Measurements from ENCODE around the gene IQCH. TPM values are rescaled to one million over a fixed set of nuclear protein-coding genes. Genes with fewer than 3 reads are reported as not detected.

Gene IQCH
- total and polyA plus RNA-seq, 2 of the 4 experiments (the other 2 are of a cell fraction) = 0.60 to 2.5 TPM

- no peak overlapping the region for H2AFZ ChIP-seq (replicated peaks; ENCODE audit: low read length, poor library complexity)
- no peak overlapping the region for H2AK5ac ChIP-seq (ENCODE audit: low read depth, low read length)
- no peak overlapping the region for H4K8ac ChIP-seq (ENCODE audit: low read depth in 2 of 2, low read length in 2 of 2)
- peaks cover 20% of the 10 kb centered on the region for H3K27me3 ChIP-seq (ENCODE audit: control insufficient read depth, insufficient read depth, low read length)
- TF ChIP-seq, protein P1, sequence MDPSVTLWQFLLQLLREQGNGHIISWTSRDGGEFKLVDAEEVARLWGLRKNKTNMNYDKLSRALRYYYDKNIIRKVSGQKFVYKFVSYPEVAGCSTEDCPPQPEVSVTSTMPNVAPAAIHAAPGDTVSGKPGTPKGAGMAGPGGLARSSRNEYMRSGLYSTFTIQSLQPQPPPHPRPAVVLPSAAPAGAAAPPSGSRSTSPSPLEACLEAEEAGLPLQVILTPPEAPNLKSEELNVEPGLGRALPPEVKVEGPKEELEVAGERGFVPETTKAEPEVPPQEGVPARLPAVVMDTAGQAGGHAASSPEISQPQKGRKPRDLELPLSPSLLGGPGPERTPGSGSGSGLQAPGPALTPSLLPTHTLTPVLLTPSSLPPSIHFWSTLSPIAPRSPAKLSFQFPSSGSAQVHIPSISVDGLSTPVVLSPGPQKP (IDR thresholded peaks at IDR 0.05; ENCODE audit: borderline replicate concordance, low read depth, low read length) = no peak
- TF ChIP-seq MXI1 (IDR thresholded peaks at IDR 0.05; ENCODE audit: borderline replicate concordance, low read depth, low read length) (no peak), MAFK (IDR thresholded peaks at IDR 0.05; ENCODE audit: low read depth, low read length) (no peak), BHLHE40 (IDR thresholded peaks at IDR 0.05; ENCODE audit: low read depth, low read length) (no peak), RCOR1 (IDR thresholded peaks at IDR 0.05; ENCODE audit: insufficient replicate concordance, low read length) (no peak), SMC3 (IDR thresholded peaks at IDR 0.05; ENCODE audit: low read depth, low read length) (no peak), POLR2A (IDR thresholded peaks at IDR 0.05; ENCODE audit: low read depth, low read length) (no peak), USF2 (IDR thresholded peaks at IDR 0.05; ENCODE audit: low read depth, low read length) (no peak), RFX5 (IDR thresholded peaks at IDR 0.05; ENCODE audit: low read depth, low read length) (no peak), CHD1 (IDR thresholded peaks at IDR 0.05; ENCODE audit: low read depth, low read length) (no peak), NFE2L2 (IDR thresholded peaks at IDR 0.05; ENCODE audit: low read depth, low read length) (no peak), CEBPB (IDR thresholded peaks at IDR 0.05; ENCODE audit: low read depth, low read length) (no peak), MAZ (IDR thresholded peaks at IDR 0.05; ENCODE audit: borderline replicate concordance, low read depth, low read length) (no peak)
- TF ChIP-seq, protein P2, sequence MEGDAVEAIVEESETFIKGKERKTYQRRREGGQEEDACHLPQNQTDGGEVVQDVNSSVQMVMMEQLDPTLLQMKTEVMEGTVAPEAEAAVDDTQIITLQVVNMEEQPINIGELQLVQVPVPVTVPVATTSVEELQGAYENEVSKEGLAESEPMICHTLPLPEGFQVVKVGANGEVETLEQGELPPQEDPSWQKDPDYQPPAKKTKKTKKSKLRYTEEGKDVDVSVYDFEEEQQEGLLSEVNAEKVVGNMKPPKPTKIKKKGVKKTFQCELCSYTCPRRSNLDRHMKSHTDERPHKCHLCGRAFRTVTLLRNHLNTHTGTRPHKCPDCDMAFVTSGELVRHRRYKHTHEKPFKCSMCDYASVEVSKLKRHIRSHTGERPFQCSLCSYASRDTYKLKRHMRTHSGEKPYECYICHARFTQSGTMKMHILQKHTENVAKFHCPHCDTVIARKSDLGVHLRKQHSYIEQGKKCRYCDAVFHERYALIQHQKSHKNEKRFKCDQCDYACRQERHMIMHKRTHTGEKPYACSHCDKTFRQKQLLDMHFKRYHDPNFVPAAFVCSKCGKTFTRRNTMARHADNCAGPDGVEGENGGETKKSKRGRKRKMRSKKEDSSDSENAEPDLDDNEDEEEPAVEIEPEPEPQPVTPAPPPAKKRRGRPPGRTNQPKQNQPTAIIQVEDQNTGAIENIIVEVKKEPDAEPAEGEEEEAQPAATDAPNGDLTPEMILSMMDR (conservative IDR thresholded peaks at IDR 0.05; ENCODE audit: low read depth, low read length) = no peak
- no peak overlapping the region for H2BK120ac ChIP-seq (ENCODE audit: low read depth, low read length)
- dilution Hi-C loops (cut with HindIII; ENCODE audit: low sequenced_read_pairs, unreplicated experiment) (no loop called here), in situ Hi-C loops (cut with MboI; ENCODE audit: low sequenced_read_pairs) (no loop called here), intact Hi-C loops (cut with micrococcal nuclease) (no loop called here)
- ChIA-PET CTCF (no interaction called here), POLR2A (ENCODE audit: unreplicated experiment) (no interaction called here)
- WGBS, 2 experiments (ENCODE audit: extremely low coverage in 2 of 2, insufficient read length in 1 of 2) = no CpG with 5 or more reads among the region's 3 CpGs
- H2BK15ac ChIP-seq (ENCODE audit: low read depth, low read length) = no peak overlapping the region
- H2BK5ac ChIP-seq (ENCODE audit: low read depth, low read length, poor library complexity, severe bottlenecking) = no peak overlapping the region
- H3K4me1 ChIP-seq (ENCODE audit: control insufficient read depth, insufficient read depth, low read length) = no peaks in the 10 kb centered on the region
- no peak overlapping the region for H3K18ac ChIP-seq (ENCODE audit: low read depth, low read length)
- no TSS peak for BruUV-seq (replicated peaks)
- no peak overlapping the region for H3K56ac ChIP-seq (ENCODE audit: extremely low read depth, insufficient read depth, low read length)
- ATAC-seq (ENCODE audit: low read depth) (no peak), DNase-seq (no peak)
- H2AK9ac ChIP-seq (replicated peaks; ENCODE audit: low read depth, low read length, poor library complexity) = no peak overlapping the region
- H3K4ac ChIP-seq (ENCODE audit: low read depth, low read length) = no peak overlapping the region
- no peaks in the 10 kb centered on the region for H3K9me1 ChIP-seq (ENCODE audit: insufficient read depth, low read length)
- no peak overlapping the region for H3K9ac ChIP-seq (ENCODE audit: low read depth, low read length)
- no peaks in the 10 kb centered on the region for H3K9me3 ChIP-seq (ENCODE audit: control insufficient read depth, insufficient read depth, low read length)
- H3K36me3 ChIP-seq (ENCODE audit: control insufficient read depth, insufficient read depth, low read length) = no peaks in the 10 kb centered on the region
- H4K5ac ChIP-seq (ENCODE audit: low read depth, low read length) = no peak overlapping the region
- H2BK20ac ChIP-seq (ENCODE audit: low read depth, low read length) = no peak overlapping the region
- H3K27ac ChIP-seq (ENCODE audit: insufficient read depth, low read length) = no peak overlapping the region
- H3K4me3 ChIP-seq (ENCODE audit: insufficient read depth, low read depth, low read length) = no peak overlapping the region
- H3K14ac ChIP-seq (replicated peaks; ENCODE audit: low read depth, low read length) = no peak overlapping the region
- no peaks in the 10 kb centered on the region for H4K20me1 ChIP-seq (ENCODE audit: insufficient read depth, low read length)
- H3K23ac ChIP-seq (ENCODE audit: low read depth, low read length) = no peak overlapping the region
- H3K4me2 ChIP-seq (ENCODE audit: low read depth, low read length) = no peak overlapping the region
- H4K91ac ChIP-seq (ENCODE audit: insufficient read depth, low read depth, low read length) = no peak overlapping the region
- no peaks in the 10 kb centered on the region for H3K79me1 ChIP-seq (ENCODE audit: low read depth in 1 of 2, low read length in 2 of 2)
Observed at GRCh38 chr15:67382723-67383122, 128.1 kb downstream of the IQCH start.
